SK-N-SH (cell line): ENCODE data around the gene TMEM44. TPM values are rescaled to one million over a fixed set of nuclear protein-coding genes. Genes with fewer than 3 reads are reported as not detected.

Source experiments
- CTCF ChIA-PET: fragments of 300-600, 350-600 bp; formaldehyde crosslinking; extraction: SDS; loops from one replicate; lab custom pipeline; 2021; lab: Yijun Ruan, JAX
- POLR2A ChIA-PET: fragments of 350-600 bp; sonication (Branson Sonifier 250); formaldehyde crosslinking; extraction: SDS; loops from one replicate; lab custom pipeline; 2020; ENCODE audit warnings: antibody characterized with exemption, inconsistent platforms; lab: Yijun Ruan, JAX
- DNase-seq: peaks from one replicate; pipeline ENCODE4 v3.0.0; 2012
- H2AFZ ChIP-seq: fragments of 200-600 bp; sonication (generic); 2 replicates; pipeline ENCODE4 v1.8.1; 2016; ENCODE audit warnings: antibody characterized with exemption, mild to moderate bottlenecking, low read depth
- H3F3A ChIP-seq: fragments of 200-600 bp; sonication (generic); replicated peaks from 2 replicates; pipeline ENCODE3; 2016; ENCODE audit warnings: antibody characterized with exemption, mild to moderate bottlenecking; ENCODE audit not compliant: insufficient read depth
- H3K27ac ChIP-seq, 2 experiments: fragments of 200-500 bp in 1 of 2; fragments of 200-600 bp in 1 of 2; sonication (Bioruptor generic) in 1 of 2; sonication (generic), shearing (Covaris generic) in 1 of 2; 2 replicates each; pipeline versions ENCODE4 v1.5.1 to v1.6.1; 2014 to 2016; ENCODE audit warnings: low read depth in 2 of 2, inconsistent platforms in 1 of 2, low read length in 1 of 2, mild to moderate bottlenecking in 1 of 2, mixed read lengths in 1 of 2
- H3K27me3 ChIP-seq: fragments of 200-600 bp; sonication (generic), shearing (Covaris generic); 2 replicates; pipeline ENCODE4 v1.6.1; 2016; ENCODE audit warnings: mixed run types; ENCODE audit not compliant: insufficient read depth
- H3K36me3 ChIP-seq, 2 experiments: fragments of 200-500 bp in 1 of 2; fragments of 200-600 bp in 1 of 2; sonication (Bioruptor generic) in 1 of 2; sonication (generic) in 1 of 2; replicated peaks in 1 of 2; 2 replicates each; pipeline versions ENCODE3 to v1.5.1; 2014 to 2016; ENCODE audit warnings: low read length in 1 of 2, mild to moderate bottlenecking in 1 of 2; ENCODE audit not compliant: insufficient read depth in 2 of 2, control insufficient read depth in 1 of 2
- H3K4me1 ChIP-seq, 2 experiments: fragments of 200-500 bp in 1 of 2; fragments of 200-600 bp in 1 of 2; sonication (Bioruptor generic) in 1 of 2; sonication (generic), shearing (Covaris generic) in 1 of 2; 2 replicates each; pipeline versions ENCODE4 v1.5.1 to v1.6.1; 2014 to 2016; ENCODE audit warnings: low read depth in 1 of 2, low read length in 1 of 2, mixed run types in 1 of 2; ENCODE audit not compliant: insufficient read depth in 2 of 2, control insufficient read depth in 1 of 2
- H3K4me2 ChIP-seq: fragments of 200-600 bp; sonication (generic), shearing (Covaris generic); 2 replicates; pipeline ENCODE4 v1.6.1; 2017; ENCODE audit warnings: mixed run types
- H3K4me3 ChIP-seq, 2 experiments: fragments of 200-500 bp in 1 of 2; fragments of 200-600 bp in 1 of 2; sonication (Bioruptor generic) in 1 of 2; sonication (generic), shearing (Covaris generic) in 1 of 2; 2 replicates each; pipeline versions ENCODE4 v1.5.1 to v1.8.1; 2014 to 2016; ENCODE audit warnings: low read depth in 2 of 2, inconsistent platforms in 1 of 2, low read length in 1 of 2, mild to moderate bottlenecking in 1 of 2, mixed read lengths in 1 of 2, moderate library complexity in 1 of 2
- H3K79me2 ChIP-seq: fragments of 200-600 bp; sonication (generic); 2 replicates; pipeline ENCODE4 v1.8.1; 2017; ENCODE audit warnings: mild to moderate bottlenecking; ENCODE audit not compliant: insufficient read depth
- H3K9ac ChIP-seq: fragments of 200-600 bp; sonication (generic); 2 replicates; pipeline ENCODE4 v1.6.1; 2017; ENCODE audit warnings: mixed run types
- H3K9me2 ChIP-seq: fragments of 200-600 bp; sonication (generic); 2 replicates; pipeline ENCODE4 v1.6.1; 2017; ENCODE audit warnings: mixed run types
- H3K9me3 ChIP-seq: fragments of 200-600 bp; sonication (generic); 2 replicates; pipeline ENCODE4 v1.6.1; 2017; ENCODE audit warnings: mixed run types, mild to moderate bottlenecking, moderate library complexity
- H4K20me1 ChIP-seq: fragments of 200-600 bp; sonication (generic); 2 replicates; pipeline ENCODE4 v1.6.1; 2017; ENCODE audit warnings: mild to moderate bottlenecking, mixed run types; ENCODE audit not compliant: insufficient read depth
- ELF1 ChIP-seq: IDR thresholded peaks from 2 replicates; pipeline ENCODE4 v1.4.0; 2012
- FOXJ3 ChIP-seq: sonication (generic); formaldehyde crosslinking; IDR thresholded peaks from 2 replicates; pipeline ENCODE4 v1.5.1; 2020; ENCODE audit warnings: mild to moderate bottlenecking, missing genetic modification reagents
- POLR2AphosphoS5 ChIP-seq: IDR thresholded peaks from 2 replicates; pipeline ENCODE4 v1.6.1; 2012; ENCODE audit warnings: low read depth, low read length
- RAD21 ChIP-seq: IDR thresholded peaks from 2 replicates; pipeline ENCODE4 v1.6.1; 2012; ENCODE audit warnings: mild to moderate bottlenecking, low read length
- RCOR1 ChIP-seq: fragments of 150-350 bp; IDR thresholded peaks from 2 replicates; pipeline ENCODE4 v1.6.1; 2017; ENCODE audit warnings: antibody characterized with exemption, low read length
- TCF12 ChIP-seq: IDR thresholded peaks from 2 replicates; pipeline ENCODE4 v1.4.0; 2012
- WGBS: methylation state at CpG from one replicate; pipeline ENCODE4 v1.1.6; 2017; ENCODE audit warnings: low lambda C conversion rate; 5-methylcytosine and 5-hydroxymethylcytosine counted together
- polyA plus RNA-seq, 3 experiments: library from polyadenylated mRNA; depleted of rRNA; stranded (reverse); fragments of >200 nt; gene quantifications; 2 replicates each; pipeline ENCODE4 v1.2.3, GENCODE V29; 2012
- TF ChIP-seq, protein P1 (sequence below): IDR thresholded peaks from 2 replicates; pipeline ENCODE4 v1.4.0; 2012; ENCODE audit warnings: low read depth
- TF ChIP-seq, protein P2 (sequence below): IDR thresholded peaks from 2 replicates; pipeline ENCODE4; 2012
- TF ChIP-seq, protein P3 (sequence below): fragments of 200-600 bp; sonication (generic); IDR thresholded peaks from 2 replicates; pipeline ENCODE4 v1.6.1; 2017; ENCODE audit warnings: antibody characterized with exemption, mild to moderate bottlenecking, moderate library complexity
- TF ChIP-seq, protein P4 (sequence below): fragments of 150-350 bp; IDR thresholded peaks from 2 replicates; pipeline ENCODE4 v1.6.1; 2016; ENCODE audit warnings: mild to moderate bottlenecking, low read depth, low read length

TMEM44 gene
- polyA plus RNA-seq, 1 of the 3 experiments (the other 2 are of a cell fraction) = 22.6 TPM

DNA sequence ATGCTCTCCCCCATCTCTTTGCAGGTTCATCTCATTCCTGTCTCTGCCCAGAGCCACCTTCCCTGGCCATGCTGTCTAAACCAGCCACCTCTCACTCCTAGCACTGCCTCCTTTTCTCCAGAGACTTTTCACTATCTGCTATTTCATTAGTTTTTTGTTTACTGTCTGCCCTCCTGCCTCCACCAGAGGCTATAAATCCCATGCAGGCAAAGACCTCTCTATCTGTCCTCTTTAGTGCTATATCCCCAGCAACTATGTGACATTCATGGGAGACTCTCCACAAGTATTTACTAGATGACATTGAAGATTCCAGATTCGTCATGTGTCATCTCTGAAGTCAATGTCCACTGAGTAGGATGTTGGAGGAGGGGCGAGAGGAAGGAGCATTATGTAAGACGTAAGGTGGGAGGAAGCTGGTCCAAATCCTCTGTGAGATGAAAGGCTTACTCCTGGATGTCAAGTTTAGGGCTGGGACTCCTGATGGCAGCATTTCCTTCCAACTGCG is 49.0 kb upstream of the TMEM44 start:
- peak overlapping the region in 1 of 2 experiments; percentile 25; a peak in 1 of 4 replicates for H3K4me3 ChIP-seq
- POLR2A ChIA-PET = interaction anchor here (0.8 to 1.4 kb wide), 6 partner anchors 10 to 588 kb away, joined by 3 to 12 read pairs (median 4); partner anchors contain the start of gene LSG1
- peaks cover 5 to 23% of the 10 kb centered on the region in 2 experiments; a peak in 1 of 4 replicates for H3K4me1 ChIP-seq

DNA sequence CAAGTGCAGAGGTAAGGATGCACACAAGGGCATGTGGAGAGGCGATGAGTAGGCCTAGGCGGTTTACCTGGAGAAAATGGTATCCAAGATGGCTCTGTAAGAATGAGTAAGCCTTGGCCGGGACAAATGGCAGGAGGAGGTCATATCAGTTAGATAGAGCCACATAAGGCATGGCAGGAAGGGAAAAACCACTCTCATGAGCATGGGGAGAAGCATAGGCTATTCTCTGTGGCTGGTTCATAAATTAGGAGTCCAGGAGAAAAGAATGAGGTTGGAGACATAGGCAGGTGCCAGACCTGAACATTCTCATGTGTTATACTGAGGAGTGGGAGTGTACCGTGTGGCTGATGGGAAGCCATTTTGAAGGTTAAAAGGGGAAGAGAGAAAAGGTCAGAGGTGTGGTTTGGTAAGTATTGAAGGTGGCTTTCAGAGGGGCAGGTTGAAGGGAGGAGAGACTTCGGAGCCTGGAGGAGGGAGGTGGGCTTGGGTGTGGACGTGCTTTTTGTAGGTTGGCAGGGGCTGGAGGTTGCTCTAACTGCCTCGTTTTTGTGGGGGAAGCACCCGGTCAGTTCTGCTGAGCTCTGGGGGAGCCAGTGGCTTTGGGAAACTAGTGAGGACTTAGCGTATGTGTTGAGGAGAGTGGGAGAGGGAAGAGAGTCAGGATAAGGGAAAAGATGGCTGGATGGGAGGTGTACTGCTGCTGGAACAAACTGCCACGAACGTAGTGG is 47.8 kb upstream of the TMEM44 start:
- no peak overlapping the region for H3K4me2 ChIP-seq
- H3K79me2 ChIP-seq = no peaks in the 10 kb centered on the region
- H3K9me3 ChIP-seq = no peaks in the 10 kb centered on the region
- no peak overlapping the region for H3K27ac ChIP-seq
- ChIA-PET POLR2A (no interaction called here), CTCF (interaction anchor here (2.5 to 5.3 kb wide), 4 partner anchors 8 to 589 kb away, joined by 20 to 69 read pairs (median 49); partner anchors contain the start of genes LSG1 and XXYLT1)
- WGBS = 72% methylated on average over 11 of the region's 11 CpGs
- no peaks in the 10 kb centered on the region for H4K20me1 ChIP-seq
- H2AFZ ChIP-seq = no peak overlapping the region
- no peak for DNase-seq
- H3K36me3 ChIP-seq = no peaks in the 10 kb centered on the region
- H3F3A ChIP-seq = peaks cover 9% of the 10 kb centered on the region
- H3K4me3 ChIP-seq = no peak overlapping the region
- no peak overlapping the region for H3K9ac ChIP-seq
- TF ChIP-seq POLR2AphosphoS5 = no peak
- TF ChIP-seq, protein P1, sequence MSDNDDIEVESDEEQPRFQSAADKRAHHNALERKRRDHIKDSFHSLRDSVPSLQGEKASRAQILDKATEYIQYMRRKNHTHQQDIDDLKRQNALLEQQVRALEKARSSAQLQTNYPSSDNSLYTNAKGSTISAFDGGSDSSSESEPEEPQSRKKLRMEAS = no peak
- TF ChIP-seq, protein P2, sequence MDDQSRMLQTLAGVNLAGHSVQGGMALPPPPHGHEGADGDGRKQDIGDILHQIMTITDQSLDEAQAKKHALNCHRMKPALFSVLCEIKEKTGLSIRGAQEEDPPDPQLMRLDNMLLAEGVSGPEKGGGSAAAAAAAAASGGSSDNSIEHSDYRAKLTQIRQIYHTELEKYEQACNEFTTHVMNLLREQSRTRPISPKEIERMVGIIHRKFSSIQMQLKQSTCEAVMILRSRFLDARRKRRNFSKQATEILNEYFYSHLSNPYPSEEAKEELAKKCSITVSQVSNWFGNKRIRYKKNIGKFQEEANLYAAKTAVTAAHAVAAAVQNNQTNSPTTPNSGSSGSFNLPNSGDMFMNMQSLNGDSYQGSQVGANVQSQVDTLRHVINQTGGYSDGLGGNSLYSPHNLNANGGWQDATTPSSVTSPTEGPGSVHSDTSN = no peak
- TF ChIP-seq, protein P3, sequence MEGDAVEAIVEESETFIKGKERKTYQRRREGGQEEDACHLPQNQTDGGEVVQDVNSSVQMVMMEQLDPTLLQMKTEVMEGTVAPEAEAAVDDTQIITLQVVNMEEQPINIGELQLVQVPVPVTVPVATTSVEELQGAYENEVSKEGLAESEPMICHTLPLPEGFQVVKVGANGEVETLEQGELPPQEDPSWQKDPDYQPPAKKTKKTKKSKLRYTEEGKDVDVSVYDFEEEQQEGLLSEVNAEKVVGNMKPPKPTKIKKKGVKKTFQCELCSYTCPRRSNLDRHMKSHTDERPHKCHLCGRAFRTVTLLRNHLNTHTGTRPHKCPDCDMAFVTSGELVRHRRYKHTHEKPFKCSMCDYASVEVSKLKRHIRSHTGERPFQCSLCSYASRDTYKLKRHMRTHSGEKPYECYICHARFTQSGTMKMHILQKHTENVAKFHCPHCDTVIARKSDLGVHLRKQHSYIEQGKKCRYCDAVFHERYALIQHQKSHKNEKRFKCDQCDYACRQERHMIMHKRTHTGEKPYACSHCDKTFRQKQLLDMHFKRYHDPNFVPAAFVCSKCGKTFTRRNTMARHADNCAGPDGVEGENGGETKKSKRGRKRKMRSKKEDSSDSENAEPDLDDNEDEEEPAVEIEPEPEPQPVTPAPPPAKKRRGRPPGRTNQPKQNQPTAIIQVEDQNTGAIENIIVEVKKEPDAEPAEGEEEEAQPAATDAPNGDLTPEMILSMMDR = no peak
- no peaks in the 10 kb centered on the region for H3K27me3 ChIP-seq
- H3K9me2 ChIP-seq = no peaks in the 10 kb centered on the region
- peaks cover 5 to 13% of the 10 kb centered on the region in 2 experiments; a peak in 1 of 4 replicates for H3K4me1 ChIP-seq

More for the DNA sequence above, 49.0 kb upstream of the TMEM44 start:
- CTCF ChIA-PET = interaction anchor here (0.6 to 5.3 kb wide), 89 partner anchors 9 to 593 kb away, joined by 3 to 96 read pairs (median 5); partner anchors contain the start of genes LSG1 and XXYLT1
- no peaks in the 10 kb centered on the region for H3K79me2 ChIP-seq
- peak overlapping the region; percentile 25; the same call in 1 of the 2 replicates for H3K4me2 ChIP-seq
- H2AFZ ChIP-seq = peak overlapping the region; percentile 76; the same call in 1 of the 2 replicates
- no peaks in the 10 kb centered on the region for H4K20me1 ChIP-seq
- no peaks in the 10 kb centered on the region for H3K36me3 ChIP-seq
- H3K27ac ChIP-seq = no peak overlapping the region
- no peaks in the 10 kb centered on the region for H3K9me2 ChIP-seq
- no peak for TF ChIP-seq RCOR1
- TF ChIP-seq FOXJ3 (CRISPR knock-in tag) = no peak
- no peak for TF ChIP-seq TCF12
- TF ChIP-seq RAD21 = no peak
- no peak for TF ChIP-seq ELF1
- TF ChIP-seq, protein P4, sequence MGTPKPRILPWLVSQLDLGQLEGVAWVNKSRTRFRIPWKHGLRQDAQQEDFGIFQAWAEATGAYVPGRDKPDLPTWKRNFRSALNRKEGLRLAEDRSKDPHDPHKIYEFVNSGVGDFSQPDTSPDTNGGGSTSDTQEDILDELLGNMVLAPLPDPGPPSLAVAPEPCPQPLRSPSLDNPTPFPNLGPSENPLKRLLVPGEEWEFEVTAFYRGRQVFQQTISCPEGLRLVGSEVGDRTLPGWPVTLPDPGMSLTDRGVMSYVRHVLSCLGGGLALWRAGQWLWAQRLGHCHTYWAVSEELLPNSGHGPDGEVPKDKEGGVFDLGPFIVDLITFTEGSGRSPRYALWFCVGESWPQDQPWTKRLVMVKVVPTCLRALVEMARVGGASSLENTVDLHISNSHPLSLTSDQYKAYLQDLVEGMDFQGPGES = no peak
- no peaks in the 10 kb centered on the region for H3K27me3 ChIP-seq
- DNase-seq = no peak
- 50% methylated on average over 4 of the region's 4 CpGs for WGBS
- no peaks in the 10 kb centered on the region for H3K9me3 ChIP-seq
- H3K9ac ChIP-seq = no peak overlapping the region
- H3F3A ChIP-seq = peaks cover 9% of the 10 kb centered on the region
